GM12878 (cell line): ENCODE results near the gene SUSD2. TPM values are rescaled to one million over a fixed set of nuclear protein-coding genes. Genes with fewer than 3 reads are reported as not detected.

Experiments
- ATAC-seq: fragments of 200-7000 bp; cut with Tn5 transposase; 3 replicates; pipeline ENCODE4 v1.9.1; 2020; ENCODE audit warnings: mild to moderate bottlenecking, moderate library complexity
- BruUV-seq: library from RNA; stranded (reverse); fragments of 400-500 nt; replicated peaks from 2 replicates; lab custom pipeline; 2021; lab: Mats Ljungman, UMichigan
- CTCF ChIA-PET: fragments of 300-600 bp; sonication (Branson Sonifier 250); formaldehyde crosslinking; extraction: SDS; loops from one replicate; lab custom pipeline; 2021; ENCODE audit warnings: inconsistent platforms; lab: Yijun Ruan, JAX
- POLR2A ChIA-PET: fragments of 350-600 bp; formaldehyde crosslinking; extraction: SDS; loops from one replicate; lab custom pipeline; 2021; ENCODE audit warnings: inconsistent platforms; lab: Charles Lee
- RAD21 ChIA-PET: fragments of 300-600 bp; sonication (Branson Sonifier 250); formaldehyde crosslinking; loops from one replicate; lab custom pipeline; 2023; ENCODE audit warnings: antibody characterized with exemption; ENCODE audit not compliant: unreplicated experiment; lab: Charles Lee
- SMC1A ChIA-PET: fragments of 300-600 bp; sonication (Branson Sonifier 250); formaldehyde crosslinking; loops from one replicate; lab custom pipeline; 2023; ENCODE audit not compliant: unreplicated experiment, uncharacterized antibody; lab: Charles Lee
- DNase-seq: peaks from one replicate; pipeline ENCODE4 v3.0.0-alpha.2; 2011; ENCODE audit warnings: low read depth, low spot score
- FAIRE-seq: peaks from 3 replicates; lab custom pipeline; 2011; peaks lifted over from hg19 to GRCh38; lab: Jason Lieb, UNC
- H2AFZ ChIP-seq: 2 replicates; pipeline ENCODE4 v1.6.0; 2011; ENCODE audit warnings: low read depth, low read length, control low read depth; ENCODE audit not compliant: control insufficient read depth
- H3K27ac ChIP-seq: 2 replicates; pipeline ENCODE4 v1.5.1; 2011; ENCODE audit warnings: control low read depth; ENCODE audit not compliant: control insufficient read depth, insufficient read depth
- H3K27me3 ChIP-seq, 2 experiments: replicated peaks in 1 of 2; 2 replicates each; pipeline versions ENCODE4 v1.6.0 to v1.6.1; 2011; ENCODE audit warnings: low read length in 1 of 2; ENCODE audit not compliant: control insufficient read depth in 2 of 2, insufficient read depth in 2 of 2
- H3K36me3 ChIP-seq, 2 experiments: 2 replicates each; pipeline ENCODE4 v1.5.1; 2011; ENCODE audit warnings: low read length in 1 of 2; ENCODE audit not compliant: control insufficient read depth in 2 of 2, insufficient read depth in 2 of 2
- H3K4me1 ChIP-seq: 2 replicates; pipeline ENCODE4 v1.6.1; 2011; ENCODE audit warnings: mild to moderate bottlenecking, low read length, moderate library complexity, mixed read lengths; ENCODE audit not compliant: control insufficient read depth, insufficient read depth
- H3K4me2 ChIP-seq: 2 replicates; pipeline ENCODE4 v1.6.0; 2011; ENCODE audit warnings: control low read depth; ENCODE audit not compliant: control insufficient read depth, insufficient read depth
- H3K4me3 ChIP-seq: fragments of 200-600 bp; sonication (generic); 2 replicates; pipeline ENCODE4 v1.5.1; 2016
- H3K79me2 ChIP-seq: 2 replicates; pipeline ENCODE4 v1.6.0; 2011; ENCODE audit warnings: low read length; ENCODE audit not compliant: control insufficient read depth, insufficient read depth
- H3K9ac ChIP-seq: 2 replicates; pipeline ENCODE4 v1.8.0; 2011; ENCODE audit warnings: low read length, control low read depth, mixed read lengths; ENCODE audit not compliant: control insufficient read depth, insufficient read depth
- H3K9me3 ChIP-seq: replicated peaks from 3 replicates; pipeline ENCODE4 v1.5.1; 2011; ENCODE audit warnings: mild to moderate bottlenecking, low read length; ENCODE audit not compliant: control insufficient read depth, insufficient read depth
- H4K20me1 ChIP-seq: 2 replicates; pipeline ENCODE4 v1.6.0; 2011; ENCODE audit not compliant: control insufficient read depth, insufficient read depth
- ETV6 ChIP-seq, 2 experiments: fragments of 450-650 bp in 1 of 2; IDR thresholded peaks in 1 of 2; conservative IDR thresholded peaks in 1 of 2; 2 replicates each; pipeline ENCODE4 v1.6.1; 2014; ENCODE audit warnings: antibody characterized with exemption in 1 of 2, borderline replicate concordance in 1 of 2, low read depth in 1 of 2, mild to moderate bottlenecking in 1 of 2, moderate library complexity in 1 of 2
- HDAC6 ChIP-seq: fragments of 200-600 bp; sonication (generic); IDR thresholded peaks from one replicate; pipeline ENCODE4 v1.8.0; 2017; ENCODE audit warnings: antibody characterized with exemption; ENCODE audit not compliant: unreplicated experiment
- HDGF ChIP-seq: fragments of 450-650 bp; IDR thresholded peaks from 2 replicates; pipeline ENCODE4 v1.6.1; 2016; ENCODE audit warnings: antibody characterized with exemption
- PAX8 ChIP-seq: fragments of 450-650 bp; IDR thresholded peaks from 2 replicates; pipeline ENCODE4 v1.6.1; 2017; ENCODE audit warnings: mild to moderate bottlenecking, moderate library complexity
- RUNX3 ChIP-seq: IDR thresholded peaks from 2 replicates; pipeline ENCODE4 v1.6.1; 2012; ENCODE audit warnings: low read length, inconsistent platforms
- TARDBP ChIP-seq: IDR thresholded peaks from 2 replicates; pipeline ENCODE4 v1.6.1; 2016; ENCODE audit warnings: borderline replicate concordance
- WGBS: methylation state at CpG from one replicate; pipeline ENCODE4 v1.1.6; 2016; ENCODE audit warnings: low lambda C conversion rate; ENCODE audit not compliant: insufficient replicate concordance, insufficient coverage; ENCODE audit errors: missing lambda C conversion rate; 5-methylcytosine and 5-hydroxymethylcytosine counted together
- in situ Hi-C: fragments of 300-500 bp; cut with MboI; formaldehyde crosslinking; loops from 9 replicates; pipeline ENCODE4 v1.14.3; 2018; ENCODE audit warnings: mixed read lengths
- intact Hi-C: fragments of 100-400 bp; cut with micrococcal nuclease; formaldehyde crosslinking; loops from one replicate; pipeline ENCODE4 v1.14.2; 2022; ENCODE audit not compliant: unreplicated experiment
- polyA plus RNA-seq, 11 experiments: library from polyadenylated mRNA; depleted of rRNA in 4 of 11; unstranded in 6 of 11; stranded (reverse) in 5 of 11; fragments of >200 nt; fragmentation: Nextera tagmentation in 4 of 11; fragmentation: Illumina TruSeq in 1 of 11; extraction: Ambion mirVana in 4 of 11; extraction: Trizol in 1 of 11; gene quantifications; 1 replicate in 1 of 11; 2 replicates in 10 of 11; pipeline versions ENCODE4 v1.2.1 to v1.2.3, GENCODE V29; 2011 to 2016; ENCODE audit warnings: inconsistent platforms in 2 of 11, missing spikeins in 2 of 11, low read depth in 1 of 11
- total RNA-seq, 4 experiments: library from RNA; depleted of rRNA in 3 of 4; stranded (reverse); fragments of >200 nt in 3 of 4; fragmentation: Illumina TruSeq in 1 of 4; extraction: Trizol in 1 of 4; gene quantifications; 2 replicates each; pipeline versions ENCODE4 v1.2.1 to v1.2.3, GENCODE V29; 2013 to 2021
- TF ChIP-seq, protein P1 (sequence below): IDR thresholded peaks from 2 replicates; pipeline ENCODE4 v1.6.1; 2011; ENCODE audit warnings: borderline replicate concordance, low read depth, mild to moderate bottlenecking, moderate library complexity, mixed read lengths, low read length; ENCODE audit not compliant: insufficient read depth; ENCODE audit errors: extremely low read length
- TF ChIP-seq, protein P2 (sequence below): fragments of 450-650 bp; IDR thresholded peaks from 2 replicates; pipeline ENCODE4 v1.6.1; 2016; ENCODE audit warnings: mild to moderate bottlenecking, moderate library complexity, borderline replicate concordance
- TF ChIP-seq, protein P3 (sequence below): fragments of 450-650 bp; IDR thresholded peaks from 2 replicates; pipeline ENCODE4 v1.6.1; 2018; ENCODE audit warnings: mild to moderate bottlenecking, low read depth, moderate library complexity; ENCODE audit not compliant: partially characterized antibody
- TF ChIP-seq, protein P4 (sequence below): fragments of 450-650 bp; IDR thresholded peaks from 2 replicates; pipeline ENCODE4 v1.6.1; 2017; ENCODE audit warnings: mild to moderate bottlenecking

SUSD2 gene
- total and polyA plus RNA-seq, 10 of the 15 experiments (the other 5 are each of a cell fraction or from before 2014, with no cell fraction given) = 0.04 to 0.31 (median 0.11) TPM; not detected in 5

DNA sequence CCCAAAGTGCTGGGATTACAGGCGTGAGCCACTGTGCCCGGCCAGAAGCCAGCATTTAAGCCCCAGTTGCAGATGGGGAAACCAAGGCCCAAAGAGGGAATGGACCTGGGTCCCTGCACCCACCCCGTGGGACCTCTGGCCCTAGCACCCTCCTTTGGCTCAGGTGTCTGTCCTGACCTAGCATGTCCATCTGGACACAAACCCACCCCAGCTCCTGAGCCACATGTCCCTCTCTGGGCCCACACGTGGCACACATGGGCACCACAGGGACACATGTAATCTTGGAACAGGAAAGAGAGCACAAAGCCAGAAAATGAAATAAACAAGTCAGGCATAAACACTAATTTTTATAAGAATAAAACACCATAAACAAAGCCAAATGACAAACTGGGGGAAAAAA, 54.0 kb downstream of the SUSD2 start:
- no peak for DNase-seq
- ChIA-PET RAD21 (interaction anchor here (0.6 kb wide), 1 partner anchor 37 kb away, joined by 3 read pairs; no protein-coding TSS in a partner anchor), POLR2A (no interaction called here), SMC1A (interaction anchor here (1.3 kb wide), 1 partner anchor 46 kb away, joined by 4 read pairs; no protein-coding TSS in a partner anchor), CTCF (no interaction called here)
- Histone ChIP-seq H3K9me3 (no peaks in the 10 kb centered on the region), H3K9ac (no peak overlapping the region), H3K36me3 (no peaks in the 10 kb centered on the region), H3K4me2 (no peak overlapping the region), H3K79me2 (no peaks in the 10 kb centered on the region), H3K27ac (no peak overlapping the region), H3K4me3 (no peak overlapping the region), H3K4me1 (no peaks in the 10 kb centered on the region), H4K20me1 (no peaks in the 10 kb centered on the region), H2AFZ (no peak overlapping the region), H3K27me3 (no peaks in the 10 kb centered on the region)
- intact Hi-C loops = no loop called here
- in situ Hi-C loops = loop anchor here (5.0 kb wide), 1 partner anchor 38 kb away; no protein-coding TSS in a partner anchor
- no peak for FAIRE-seq
- no peak for ATAC-seq
- 25% methylated on average over 4 of the region's 4 CpGs for whole genome bisulfite sequencing
- no TSS peak for BruUV-seq
- TF ChIP-seq, protein P1, sequence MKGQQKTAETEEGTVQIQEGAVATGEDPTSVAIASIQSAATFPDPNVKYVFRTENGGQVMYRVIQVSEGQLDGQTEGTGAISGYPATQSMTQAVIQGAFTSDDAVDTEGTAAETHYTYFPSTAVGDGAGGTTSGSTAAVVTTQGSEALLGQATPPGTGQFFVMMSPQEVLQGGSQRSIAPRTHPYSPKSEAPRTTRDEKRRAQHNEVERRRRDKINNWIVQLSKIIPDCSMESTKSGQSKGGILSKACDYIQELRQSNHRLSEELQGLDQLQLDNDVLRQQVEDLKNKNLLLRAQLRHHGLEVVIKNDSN = no peak
- TF ChIP-seq HDGF (no peak), HDAC6 (no peak), TARDBP (no peak), RUNX3 (no peak), PAX8 (no peak), ETV6 (conservative IDR thresholded peaks at IDR 0.05 in 1 of 2, IDR thresholded peaks at IDR 0.05 in 1 of 2; ENCODE audit: borderline replicate concordance in 1 of 2, low read depth in 1 of 2) (no peak)
- TF ChIP-seq, protein P2, sequence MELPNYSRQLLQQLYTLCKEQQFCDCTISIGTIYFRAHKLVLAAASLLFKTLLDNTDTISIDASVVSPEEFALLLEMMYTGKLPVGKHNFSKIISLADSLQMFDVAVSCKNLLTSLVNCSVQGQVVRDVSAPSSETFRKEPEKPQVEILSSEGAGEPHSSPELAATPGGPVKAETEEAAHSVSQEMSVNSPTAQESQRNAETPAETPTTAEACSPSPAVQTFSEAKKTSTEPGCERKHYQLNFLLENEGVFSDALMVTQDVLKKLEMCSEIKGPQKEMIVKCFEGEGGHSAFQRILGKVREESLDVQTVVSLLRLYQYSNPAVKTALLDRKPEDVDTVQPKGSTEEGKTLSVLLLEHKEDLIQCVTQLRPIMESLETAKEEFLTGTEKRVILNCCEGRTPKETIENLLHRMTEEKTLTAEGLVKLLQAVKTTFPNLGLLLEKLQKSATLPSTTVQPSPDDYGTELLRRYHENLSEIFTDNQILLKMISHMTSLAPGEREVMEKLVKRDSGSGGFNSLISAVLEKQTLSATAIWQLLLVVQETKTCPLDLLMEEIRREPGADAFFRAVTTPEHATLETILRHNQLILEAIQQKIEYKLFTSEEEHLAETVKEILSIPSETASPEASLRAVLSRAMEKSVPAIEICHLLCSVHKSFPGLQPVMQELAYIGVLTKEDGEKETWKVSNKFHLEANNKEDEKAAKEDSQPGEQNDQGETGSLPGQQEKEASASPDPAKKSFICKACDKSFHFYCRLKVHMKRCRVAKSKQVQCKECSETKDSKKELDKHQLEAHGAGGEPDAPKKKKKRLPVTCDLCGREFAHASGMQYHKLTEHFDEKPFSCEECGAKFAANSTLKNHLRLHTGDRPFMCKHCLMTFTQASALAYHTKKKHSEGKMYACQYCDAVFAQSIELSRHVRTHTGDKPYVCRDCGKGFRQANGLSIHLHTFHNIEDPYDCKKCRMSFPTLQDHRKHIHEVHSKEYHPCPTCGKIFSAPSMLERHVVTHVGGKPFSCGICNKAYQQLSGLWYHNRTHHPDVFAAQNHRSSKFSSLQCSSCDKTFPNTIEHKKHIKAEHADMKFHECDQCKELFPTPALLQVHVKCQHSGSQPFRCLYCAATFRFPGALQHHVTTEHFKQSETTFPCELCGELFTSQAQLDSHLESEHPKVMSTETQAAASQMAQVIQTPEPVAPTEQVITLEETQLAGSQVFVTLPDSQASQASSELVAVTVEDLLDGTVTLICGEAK = no peak
- TF ChIP-seq, protein P3, sequence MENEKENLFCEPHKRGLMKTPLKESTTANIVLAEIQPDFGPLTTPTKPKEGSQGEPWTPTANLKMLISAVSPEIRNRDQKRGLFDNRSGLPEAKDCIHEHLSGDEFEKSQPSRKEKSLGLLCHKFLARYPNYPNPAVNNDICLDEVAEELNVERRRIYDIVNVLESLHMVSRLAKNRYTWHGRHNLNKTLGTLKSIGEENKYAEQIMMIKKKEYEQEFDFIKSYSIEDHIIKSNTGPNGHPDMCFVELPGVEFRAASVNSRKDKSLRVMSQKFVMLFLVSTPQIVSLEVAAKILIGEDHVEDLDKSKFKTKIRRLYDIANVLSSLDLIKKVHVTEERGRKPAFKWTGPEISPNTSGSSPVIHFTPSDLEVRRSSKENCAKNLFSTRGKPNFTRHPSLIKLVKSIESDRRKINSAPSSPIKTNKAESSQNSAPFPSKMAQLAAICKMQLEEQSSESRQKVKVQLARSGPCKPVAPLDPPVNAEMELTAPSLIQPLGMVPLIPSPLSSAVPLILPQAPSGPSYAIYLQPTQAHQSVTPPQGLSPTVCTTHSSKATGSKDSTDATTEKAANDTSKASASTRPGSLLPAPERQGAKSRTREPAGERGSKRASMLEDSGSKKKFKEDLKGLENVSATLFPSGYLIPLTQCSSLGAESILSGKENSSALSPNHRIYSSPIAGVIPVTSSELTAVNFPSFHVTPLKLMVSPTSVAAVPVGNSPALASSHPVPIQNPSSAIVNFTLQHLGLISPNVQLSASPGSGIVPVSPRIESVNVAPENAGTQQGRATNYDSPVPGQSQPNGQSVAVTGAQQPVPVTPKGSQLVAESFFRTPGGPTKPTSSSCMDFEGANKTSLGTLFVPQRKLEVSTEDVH = no peak
- TF ChIP-seq, protein P4, sequence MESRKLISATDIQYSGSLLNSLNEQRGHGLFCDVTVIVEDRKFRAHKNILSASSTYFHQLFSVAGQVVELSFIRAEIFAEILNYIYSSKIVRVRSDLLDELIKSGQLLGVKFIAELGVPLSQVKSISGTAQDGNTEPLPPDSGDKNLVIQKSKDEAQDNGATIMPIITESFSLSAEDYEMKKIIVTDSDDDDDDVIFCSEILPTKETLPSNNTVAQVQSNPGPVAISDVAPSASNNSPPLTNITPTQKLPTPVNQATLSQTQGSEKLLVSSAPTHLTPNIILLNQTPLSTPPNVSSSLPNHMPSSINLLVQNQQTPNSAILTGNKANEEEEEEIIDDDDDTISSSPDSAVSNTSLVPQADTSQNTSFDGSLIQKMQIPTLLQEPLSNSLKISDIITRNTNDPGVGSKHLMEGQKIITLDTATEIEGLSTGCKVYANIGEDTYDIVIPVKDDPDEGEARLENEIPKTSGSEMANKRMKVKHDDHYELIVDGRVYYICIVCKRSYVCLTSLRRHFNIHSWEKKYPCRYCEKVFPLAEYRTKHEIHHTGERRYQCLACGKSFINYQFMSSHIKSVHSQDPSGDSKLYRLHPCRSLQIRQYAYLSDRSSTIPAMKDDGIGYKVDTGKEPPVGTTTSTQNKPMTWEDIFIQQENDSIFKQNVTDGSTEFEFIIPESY = no peak
